ENCODE results near the gene ANXA2. TPM values are rescaled to one million over a fixed set of nuclear protein-coding genes. Genes with fewer than 3 reads are reported as not detected.
"Not testable (repeated sequence)": the region's sequence is repeated elsewhere in the genome, so short reads cannot be mapped to it uniquely, and the experiment has no call there.

Gene ANXA2
- total and polyA plus RNA-seq, 4 donors = 851 to 1,294 (median 1,171) TPM

GRCh38 chr15:60338810-60339209 lies 59.0 kb downstream of the ANXA2 start:
- Histone ChIP-seq H3K27ac (ENCODE audit: low read depth in 1 of 2, low read length in 1 of 2) (no peak overlapping the region), H3K27me3 (ENCODE audit: control insufficient read depth in 3 of 3, insufficient read depth in 3 of 3, low read length in 2 of 3) (no peaks in the 10 kb centered on the region), H3K36me3 (ENCODE audit: control insufficient read depth in 4 of 4, insufficient read depth in 4 of 4, low read length in 4 of 4) (no peaks in the 10 kb centered on the region), H3K9me3 (ENCODE audit: control insufficient read depth in 4 of 4, insufficient read depth in 3 of 4, low read length in 3 of 4) (no peaks in the 10 kb centered on the region), H3K4me1 (ENCODE audit: control insufficient read depth in 5 of 5, insufficient read depth in 5 of 5, low read length in 5 of 5) (peaks cover 0 to 2% (median 0%) of the 10 kb centered on the region in 5 donors), H3K4me3 (no peak overlapping the region), H3K9ac (ENCODE audit: insufficient read depth in 1 of 2, low read length in 2 of 2) (no peak overlapping the region)
- WGBS, 2 donors = 79 to 82% methylated on average over 3 of the region's 3 CpGs
- ATAC-seq (ENCODE audit: insufficient read depth, low FRiP score) = no peak
- no peak for TF ChIP-seq CTCF (IDR thresholded peaks at IDR 0.05; ENCODE audit: control extremely low read depth, extremely low read depth)
- DNase-seq = no peak

- H3K9me3 ChIP-seq (ENCODE audit: control insufficient read depth in 4 of 4, insufficient read depth in 3 of 4, low read length in 3 of 4) = no peaks in the 10 kb centered on the region
- no peak for TF ChIP-seq CTCF (IDR thresholded peaks at IDR 0.05; ENCODE audit: control extremely low read depth, extremely low read depth)
- no peak overlapping the region for H3K9ac ChIP-seq (ENCODE audit: insufficient read depth in 1 of 2, low read length in 2 of 2)
- 88% methylated on average over 4 of the region's 4 CpGs for WGBS, 2 donors
- ATAC-seq (ENCODE audit: insufficient read depth, low FRiP score) (no peak), DNase-seq (no peak)
- peaks cover 0 to 2% (median 0%) of the 10 kb centered on the region in 5 donors for H3K4me1 ChIP-seq (ENCODE audit: control insufficient read depth in 5 of 5, insufficient read depth in 5 of 5, low read length in 5 of 5)
- no peak overlapping the region for H3K27ac ChIP-seq (ENCODE audit: low read depth in 1 of 2, low read length in 1 of 2)
- no peaks in the 10 kb centered on the region for H3K27me3 ChIP-seq (ENCODE audit: control insufficient read depth in 3 of 3, insufficient read depth in 3 of 3, low read length in 2 of 3)
- no peaks in the 10 kb centered on the region for H3K36me3 ChIP-seq (ENCODE audit: control insufficient read depth in 4 of 4, insufficient read depth in 4 of 4, low read length in 4 of 4)
- H3K4me3 ChIP-seq = no peak overlapping the region
Measured at GRCh38 chr15:60337076-60337475, 60.7 kb downstream of the ANXA2 start.

GRCh38 chr15:60335296-60335695 lies 62.5 kb downstream of the ANXA2 start:
- WGBS, 2 donors = 78 to 80% methylated on average over 4 of the region's 4 CpGs
- H3K4me3 ChIP-seq; H3K36me3 ChIP-seq (ENCODE audit: control insufficient read depth in 4 of 4, insufficient read depth in 4 of 4, low read length in 4 of 4); H3K27ac ChIP-seq (ENCODE audit: low read depth in 1 of 2, low read length in 1 of 2); H3K4me1 ChIP-seq (ENCODE audit: control insufficient read depth in 5 of 5, insufficient read depth in 5 of 5, low read length in 5 of 5); H3K27me3 ChIP-seq (ENCODE audit: control insufficient read depth in 3 of 3, insufficient read depth in 3 of 3, low read length in 2 of 3); H3K9me3 ChIP-seq (ENCODE audit: control insufficient read depth in 4 of 4, insufficient read depth in 3 of 4, low read length in 3 of 4); ATAC-seq (ENCODE audit: insufficient read depth, low FRiP score); H3K9ac ChIP-seq (ENCODE audit: insufficient read depth in 1 of 2, low read length in 2 of 2): not testable (repeated sequence)
- peak in 2 of 3 donors; percentile 65 to 79 for DNase-seq

- no peak overlapping the region for H3K4me3 ChIP-seq
- no peak overlapping the region for H3K9ac ChIP-seq (ENCODE audit: insufficient read depth in 1 of 2, low read length in 2 of 2)
- TF ChIP-seq CTCF (IDR thresholded peaks at IDR 0.05; ENCODE audit: control extremely low read depth, extremely low read depth) = peak; percentile 17
- no peaks in the 10 kb centered on the region for H3K36me3 ChIP-seq (ENCODE audit: control insufficient read depth in 4 of 4, insufficient read depth in 4 of 4, low read length in 4 of 4)
- DNase-seq (peak in 2 of 3 donors; percentile 14 to 33), ATAC-seq (ENCODE audit: insufficient read depth, low FRiP score) (no peak)
- peaks cover 4 to 27% (median 26%) of the 10 kb centered on the region in 3 donors for H3K27me3 ChIP-seq (ENCODE audit: control insufficient read depth in 3 of 3, insufficient read depth in 3 of 3, low read length in 2 of 3)
- H3K27ac ChIP-seq (ENCODE audit: low read depth in 1 of 2, low read length in 1 of 2) = no peak overlapping the region
- 16 to 19% methylated on average over 7 of the region's 7 CpGs for WGBS, 2 donors
- H3K4me1 ChIP-seq (ENCODE audit: control insufficient read depth in 5 of 5, insufficient read depth in 5 of 5, low read length in 5 of 5) = peaks cover 0 to 12% (median 0%) of the 10 kb centered on the region in 5 donors
- no peaks in the 10 kb centered on the region for H3K9me3 ChIP-seq (ENCODE audit: control insufficient read depth in 4 of 4, insufficient read depth in 3 of 4, low read length in 3 of 4)
Measured at GRCh38 chr15:60328852-60329443, 68.8 kb downstream of the ANXA2 start.
